HepG2 (cell line): ENCODE data around the gene ERCC4. TPM values are rescaled to one million over a fixed set of nuclear protein-coding genes. Genes with fewer than 3 reads are reported as not detected.

ENCODE experiments used
- ATAC-seq: fragments of 200-7000 bp; cut with Tn5 transposase; 3 replicates; pipeline ENCODE4 v1.9.1; 2020; ENCODE audit warnings: mild to moderate bottlenecking, moderate library complexity
- BruUV-seq: library from RNA; stranded (reverse); fragments of 400-500 nt; replicated peaks from 2 replicates; lab custom pipeline; 2021; lab: Mats Ljungman, UMichigan
- CTCF ChIA-PET: fragments of 300-600 bp; formaldehyde crosslinking; extraction: SDS; loops from one replicate; lab custom pipeline; 2021; ENCODE audit warnings: low total read pairs, inconsistent platforms, low intra/inter-chr PET ratio; lab: Yijun Ruan, JAX
- POLR2A ChIA-PET: fragments of 350-600 bp; sonication (Branson Sonifier 250); formaldehyde crosslinking; loops from one replicate; lab custom pipeline; 2020; ENCODE audit warnings: antibody characterized with exemption, inconsistent platforms; lab: Yijun Ruan, JAX
- DNase-seq: peaks from one replicate; pipeline ENCODE4 v3.0.0-alpha.2; 2015; ENCODE audit warnings: low spot score
- FAIRE-seq: peaks from 3 replicates; lab custom pipeline; 2011; peaks lifted over from hg19 to GRCh38; lab: Jason Lieb, UNC
- H2AFZ ChIP-seq: one replicate; pipeline ENCODE4 v1.6.1; 2011; ENCODE audit warnings: low read length, inconsistent platforms
- H3K27ac ChIP-seq: fragments of 300-600 bp; 3 replicates; pipeline ENCODE4 v1.8.0; 2011; ENCODE audit warnings: mixed run types, mild to moderate bottlenecking, mixed read lengths, low read length, inconsistent platforms; ENCODE audit not compliant: insufficient read depth; ENCODE audit errors: extremely low read length
- H3K27me3 ChIP-seq, 2 experiments: fragments of 200-600 bp in 1 of 2; 2 replicates in 1 of 2; 3 replicates in 1 of 2; pipeline versions ENCODE4 v1.6.0 to v1.8.0; 2011; ENCODE audit warnings: low read length in 2 of 2, mild to moderate bottlenecking in 2 of 2, moderate library complexity in 2 of 2, inconsistent platforms in 1 of 2; ENCODE audit not compliant: insufficient read depth in 2 of 2, control insufficient read depth in 1 of 2
- H3K36me3 ChIP-seq, 2 experiments: fragments of 200-600 bp in 1 of 2; replicated peaks in 1 of 2; 2 replicates in 1 of 2; 3 replicates in 1 of 2; pipeline versions ENCODE4 v1.5.1 to v1.8.0; 2011; ENCODE audit warnings: low read length in 2 of 2, inconsistent platforms in 1 of 2; ENCODE audit not compliant: insufficient read depth in 2 of 2, control insufficient read depth in 1 of 2
- H3K4me1 ChIP-seq: 2 replicates; pipeline ENCODE4 v1.5.1; 2012; ENCODE audit warnings: low read length, inconsistent platforms; ENCODE audit not compliant: insufficient read depth
- H3K4me2 ChIP-seq: 2 replicates; pipeline ENCODE4 v1.6.0; 2011; ENCODE audit warnings: low read depth, low read length, inconsistent platforms
- H3K4me3 ChIP-seq, 3 experiments: fragments of 200-600 bp in 1 of 3; sonication (generic), shearing (Covaris generic) in 1 of 3; replicated peaks in 1 of 3; 2 replicates each; pipeline ENCODE4 v1.5.1; 2011 to 2016; ENCODE audit warnings: low read length in 3 of 3, inconsistent platforms in 2 of 3, low read depth in 2 of 3, mild to moderate bottlenecking in 2 of 3, control low read depth in 1 of 3, mixed read lengths in 1 of 3; ENCODE audit not compliant: insufficient read depth in 1 of 3
- H3K79me2 ChIP-seq: one replicate; pipeline ENCODE4 v1.6.1; 2011; ENCODE audit warnings: low read length, inconsistent platforms; ENCODE audit not compliant: insufficient read depth
- H3K9ac ChIP-seq: 2 replicates; pipeline ENCODE4 v1.6.0; 2011; ENCODE audit warnings: mild to moderate bottlenecking, low read depth, low read length, inconsistent platforms; ENCODE audit not compliant: insufficient read depth
- H3K9me3 ChIP-seq: 2 replicates; pipeline ENCODE4 v1.5.1; 2012; ENCODE audit warnings: mild to moderate bottlenecking, low read length
- H4K20me1 ChIP-seq: 2 replicates; pipeline ENCODE4 v1.6.0; 2011; ENCODE audit warnings: inconsistent platforms, mild to moderate bottlenecking, low read length, moderate library complexity; ENCODE audit not compliant: insufficient read depth
- ARID4A ChIP-seq: sonication (generic); formaldehyde crosslinking; IDR thresholded peaks from 2 replicates; pipeline ENCODE4 v1.5.0; 2020; ENCODE audit warnings: mild to moderate bottlenecking, missing genetic modification reagents, borderline replicate concordance
- ASH2L ChIP-seq: fragments of 300-600, 200-600 bp; sonication (generic); IDR thresholded peaks from 2 replicates; pipeline ENCODE4 v1.7.0; 2017; ENCODE audit warnings: low read depth, mild to moderate bottlenecking, moderate library complexity, mixed read lengths, low read length; ENCODE audit not compliant: insufficient read length
- BCL6 ChIP-seq: IDR thresholded peaks from 2 replicates; pipeline ENCODE4 v1.6.1; 2016; ENCODE audit warnings: missing genetic modification reagents, missing compliant biosample characterization
- FOXK1 ChIP-seq: sonication (generic); formaldehyde crosslinking; IDR thresholded peaks from 2 replicates; pipeline ENCODE4 v1.4.0; 2020; ENCODE audit warnings: low read depth, missing genetic modification reagents, borderline replicate concordance
- HDAC2 ChIP-seq: sonication (generic); formaldehyde crosslinking; IDR thresholded peaks from 2 replicates; pipeline ENCODE4 v1.4.0; 2020; ENCODE audit warnings: missing genetic modification reagents
- HES4 ChIP-seq: sonication (generic); formaldehyde crosslinking; IDR thresholded peaks from 2 replicates; pipeline ENCODE4 v1.9.0; 2021; ENCODE audit warnings: mild to moderate bottlenecking, missing genetic modification reagents, borderline replicate concordance
- NCOA5 ChIP-seq: sonication (generic); formaldehyde crosslinking; IDR thresholded peaks from 2 replicates; pipeline ENCODE4 v1.4.0; 2020; ENCODE audit warnings: missing genetic modification reagents
- PAX8 ChIP-seq: sonication (generic); formaldehyde crosslinking; IDR thresholded peaks from 2 replicates; pipeline ENCODE4 v1.8.0; 2022; ENCODE audit warnings: mild to moderate bottlenecking, missing genetic modification reagents, borderline replicate concordance
- PHB2 ChIP-seq: fragments of 450-650 bp; IDR thresholded peaks from 2 replicates; pipeline ENCODE4 v1.6.1; 2018; ENCODE audit not compliant: partially characterized antibody
- PRMT3 ChIP-seq: sonication (generic); formaldehyde crosslinking; IDR thresholded peaks from 2 replicates; pipeline ENCODE4 v1.8.1; 2022; ENCODE audit warnings: low read depth, mild to moderate bottlenecking, moderate library complexity, missing genetic modification reagents, borderline replicate concordance
- PRPF4 ChIP-seq: fragments of 200-400 bp; formaldehyde crosslinking; IDR thresholded peaks from 2 replicates; pipeline ENCODE4 v1.6.1; 2016; ENCODE audit warnings: low read length, low read depth; ENCODE audit not compliant: poor library complexity, severe bottlenecking
- SOX5 ChIP-seq: IDR thresholded peaks from 2 replicates; pipeline ENCODE4 v1.6.1; 2016; ENCODE audit warnings: borderline replicate concordance
- TAF1 ChIP-seq: sonication (generic); formaldehyde crosslinking; IDR thresholded peaks from 2 replicates; pipeline ENCODE4 v1.4.0; 2020; ENCODE audit warnings: missing genetic modification reagents
- TBX2 ChIP-seq: sonication (generic); formaldehyde crosslinking; IDR thresholded peaks from 2 replicates; pipeline ENCODE4 v1.5.0; 2020; ENCODE audit warnings: missing genetic modification reagents, mild to moderate bottlenecking, borderline replicate concordance
- TBX3 ChIP-seq: fragments of 450-650 bp; IDR thresholded peaks from 2 replicates; pipeline ENCODE4 v1.6.1; 2017; ENCODE audit warnings: antibody characterized with exemption, mild to moderate bottlenecking, inconsistent platforms, borderline replicate concordance
- ZFP37 ChIP-seq: sonication (generic); formaldehyde crosslinking; IDR thresholded peaks from 2 replicates; pipeline ENCODE4 v1.4.0; 2020; ENCODE audit warnings: missing genetic modification reagents, borderline replicate concordance
- ZFY ChIP-seq: sonication (generic); formaldehyde crosslinking; IDR thresholded peaks from 2 replicates; pipeline ENCODE4 v1.4.0; 2020; ENCODE audit warnings: missing genetic modification reagents
- ZNF747 ChIP-seq: sonication (generic); formaldehyde crosslinking; IDR thresholded peaks from 2 replicates; pipeline ENCODE4 v1.8.1; 2023; ENCODE audit warnings: missing genetic modification reagents, mild to moderate bottlenecking, borderline replicate concordance
- in situ Hi-C: cut with HindIII; loops from 2 replicates; pipeline ENCODE4 v1.10.0; 2017; ENCODE audit warnings: low pct_unique_long_range_greater_than_20kb; ENCODE audit not compliant: extremely low pct_ligation_motif_present
- intact Hi-C: fragments of 100-400 bp; cut with micrococcal nuclease; formaldehyde crosslinking; loops from one replicate; pipeline ENCODE4 v1.10.0; 2022; ENCODE audit not compliant: unreplicated experiment
- polyA plus RNA-seq, 8 experiments: library from polyadenylated mRNA; depleted of rRNA in 3 of 8; stranded (reverse) in 7 of 8; unstranded in 1 of 8; fragments of >200 nt; fragmentation: Illumina TruSeq in 4 of 8; extraction: Trizol in 4 of 8; gene quantifications; 2 replicates each; pipeline versions ENCODE4 v1.2.1 to v1.2.3, GENCODE V29; 2011 to 2016; ENCODE audit warnings: low read depth in 4 of 8, missing spikeins in 1 of 8, mixed read lengths in 1 of 8; ENCODE audit not compliant: insufficient read depth in 1 of 8
- total RNA-seq, 5 experiments: library from RNA; depleted of rRNA; stranded (reverse); fragments of >200 nt; fragmentation: Illumina TruSeq; extraction: Trizol; gene quantifications; 2 replicates each; pipeline ENCODE4 v1.2.3, GENCODE V29; 2016; ENCODE audit warnings: low read depth in 1 of 5
- TF ChIP-seq, protein P1 (sequence below): sonication (generic); formaldehyde crosslinking; IDR thresholded peaks from 2 replicates; pipeline ENCODE4 v1.8.1; 2022; ENCODE audit warnings: mild to moderate bottlenecking, missing genetic modification reagents

The ERCC4 gene
- total and polyA plus RNA-seq, 2 of the 13 experiments (the other 11 are each of a cell fraction or from before 2014, with no cell fraction given) = 5.4 to 15.2 TPM

DNA sequence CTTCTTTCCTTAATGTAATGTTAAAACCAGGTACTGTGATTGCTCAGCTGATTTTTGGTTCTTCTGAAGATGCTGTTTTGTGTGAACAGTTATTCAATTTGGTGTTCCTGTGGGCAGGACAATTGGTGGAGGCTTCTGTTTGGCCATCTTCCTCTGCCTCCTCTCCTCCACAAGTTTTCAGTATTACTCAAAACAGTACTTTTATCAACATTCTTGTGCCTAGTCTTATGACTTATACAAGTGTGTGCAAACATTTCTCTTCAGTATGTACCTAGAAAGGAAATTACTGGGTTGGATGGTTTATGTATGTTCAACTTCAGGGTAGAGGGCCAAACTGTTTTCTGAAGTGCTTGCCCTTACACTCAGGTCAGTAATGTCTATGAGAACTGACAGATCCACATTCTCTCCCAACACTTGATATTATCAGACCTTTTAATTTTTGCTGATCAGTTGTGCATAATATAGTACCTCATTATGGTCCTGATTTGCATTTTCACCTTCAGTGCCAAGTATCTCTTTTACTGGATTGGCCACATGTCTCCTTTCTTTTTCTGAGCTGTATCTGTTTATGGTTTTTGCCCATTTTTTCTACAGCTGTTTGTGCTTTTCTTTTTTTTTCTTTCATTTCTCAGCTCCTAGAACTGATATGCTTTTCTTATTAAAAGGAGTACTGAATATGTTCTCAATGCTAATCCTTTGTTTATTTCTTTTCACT lies 50.9 kb downstream of the ERCC4 start:
- H3K9ac ChIP-seq = no peak overlapping the region
- no peaks in the 10 kb centered on the region for H3K9me3 ChIP-seq
- peaks cover 0 to 3% of the 10 kb centered on the region in 2 experiments; a peak in 2 of 5 replicates for H3K27me3 ChIP-seq
- no peaks in the 10 kb centered on the region for H3K79me2 ChIP-seq
- CTCF ChIA-PET = no interaction called here
- ATAC-seq = no peak
- H3K4me3 ChIP-seq = no peak overlapping the region
- intact Hi-C loops = no loop called here
- TF ChIP-seq ZFP37 (CRISPR knock-in tag) = no peak
- no peak for TF ChIP-seq HES4
- no peak for TF ChIP-seq PRPF4
- TF ChIP-seq SOX5 (CRISPR knock-in tag) = no peak
- no peak for TF ChIP-seq FOXK1 (CRISPR knock-in tag)
- TF ChIP-seq ARID4A = no peak
- no peak for TF ChIP-seq ZNF747
- TF ChIP-seq NCOA5 = no peak
- TF ChIP-seq ZFY (CRISPR knock-in tag) = no peak
- no peak for TF ChIP-seq PRMT3 (CRISPR knock-in tag)
- TF ChIP-seq, protein P1, sequence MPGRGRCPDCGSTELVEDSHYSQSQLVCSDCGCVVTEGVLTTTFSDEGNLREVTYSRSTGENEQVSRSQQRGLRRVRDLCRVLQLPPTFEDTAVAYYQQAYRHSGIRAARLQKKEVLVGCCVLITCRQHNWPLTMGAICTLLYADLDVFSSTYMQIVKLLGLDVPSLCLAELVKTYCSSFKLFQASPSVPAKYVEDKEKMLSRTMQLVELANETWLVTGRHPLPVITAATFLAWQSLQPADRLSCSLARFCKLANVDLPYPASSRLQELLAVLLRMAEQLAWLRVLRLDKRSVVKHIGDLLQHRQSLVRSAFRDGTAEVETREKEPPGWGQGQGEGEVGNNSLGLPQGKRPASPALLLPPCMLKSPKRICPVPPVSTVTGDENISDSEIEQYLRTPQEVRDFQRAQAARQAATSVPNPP = no peak
- TF ChIP-seq TBX2 (CRISPR knock-in tag) = no peak
- no peak for TF ChIP-seq PAX8 (CRISPR knock-in tag)
- no peak for TF ChIP-seq TAF1 (CRISPR knock-in tag)
- no peak for TF ChIP-seq HDAC2 (CRISPR knock-in tag)
- no peak for TF ChIP-seq BCL6 (CRISPR knock-in tag)
- TF ChIP-seq PHB2 = no peak
- no peak for TF ChIP-seq TBX3
- no peak for TF ChIP-seq ASH2L
- no peak for FAIRE-seq
- POLR2A ChIA-PET = no interaction called here
- no peaks in the 10 kb centered on the region for H4K20me1 ChIP-seq
- H3K27ac ChIP-seq = no peak overlapping the region
- no peaks in the 10 kb centered on the region for H3K36me3 ChIP-seq
- no peak overlapping the region for H2AFZ ChIP-seq
- no peaks in the 10 kb centered on the region for H3K4me1 ChIP-seq
- no peak overlapping the region for H3K4me2 ChIP-seq
- in situ Hi-C loops = no loop called here
- no TSS peak for BruUV-seq
- no peak for DNase-seq
